Keratinocyte (primary cell): ENCODE data around the gene LAMP1. TPM values are rescaled to one million over a fixed set of nuclear protein-coding genes. Genes with fewer than 3 reads are reported as not detected.
"Not testable (repeated sequence)": the region's sequence is repeated elsewhere in the genome, so short reads cannot be mapped to it uniquely, and the experiment has no call there.

Experiments used
- DNase-seq: peaks from one replicate; pipeline ENCODE4 v3.0.0-alpha.2; 2011; ENCODE audit warnings: low read depth, missing footprints, low spot score
- FAIRE-seq: peaks from 2 replicates; lab custom pipeline; 2011; peaks lifted over from hg19 to GRCh38; lab: Jason Lieb, UNC
- H2AFZ ChIP-seq: 2 replicates; pipeline ENCODE4 v1.6.0; 2012; ENCODE audit warnings: low read length, control low read depth, inconsistent platforms; ENCODE audit not compliant: control insufficient read depth
- H3K27ac ChIP-seq: 2 replicates; pipeline ENCODE4 v1.5.1; 2011; ENCODE audit warnings: low read length; ENCODE audit not compliant: control insufficient read depth, insufficient read depth
- H3K27me3 ChIP-seq: 3 replicates; pipeline ENCODE4 v1.6.0; 2011; ENCODE audit warnings: low read length; ENCODE audit not compliant: control insufficient read depth, insufficient read depth; ENCODE audit errors: extremely low read depth
- H3K36me3 ChIP-seq, 2 experiments: 2 replicates in 1 of 2; 3 replicates in 1 of 2; pipeline ENCODE4 v1.5.1; 2011; ENCODE audit warnings: low read length in 2 of 2, mild to moderate bottlenecking in 1 of 2; ENCODE audit not compliant: control insufficient read depth in 2 of 2, insufficient read depth in 2 of 2; ENCODE audit errors: extremely low read depth in 1 of 2
- H3K4me1 ChIP-seq: 3 replicates; pipeline ENCODE4 v1.5.1; 2011; ENCODE audit warnings: low read length; ENCODE audit not compliant: control insufficient read depth, insufficient read depth; ENCODE audit errors: extremely low read depth
- H3K4me2 ChIP-seq: 3 replicates; pipeline ENCODE4 v1.6.0; 2011; ENCODE audit warnings: low read depth, low read length; ENCODE audit not compliant: control insufficient read depth, insufficient read depth; ENCODE audit errors: extremely low read depth
- H3K4me3 ChIP-seq, 3 experiments: fragments of 200-600 bp in 1 of 3; sonication (generic) in 1 of 3; 2 replicates in 2 of 3; 3 replicates in 1 of 3; pipeline ENCODE4 v1.5.1; 2011 to 2016; ENCODE audit warnings: low read length in 3 of 3, mild to moderate bottlenecking in 3 of 3, control low read depth in 2 of 3, inconsistent platforms in 1 of 3, low read depth in 1 of 3, mixed read lengths in 1 of 3, mixed run types in 1 of 3, moderate library complexity in 1 of 3; ENCODE audit not compliant: control insufficient read depth in 2 of 3, insufficient read depth in 2 of 3; ENCODE audit errors: extremely low read depth in 1 of 3
- H3K79me2 ChIP-seq: 2 replicates; pipeline ENCODE4 v1.6.0; 2012; ENCODE audit warnings: low read length; ENCODE audit not compliant: control insufficient read depth, insufficient read depth
- H3K9ac ChIP-seq: 3 replicates; pipeline ENCODE4 v1.6.0; 2011; ENCODE audit warnings: low read length; ENCODE audit not compliant: control insufficient read depth, insufficient read depth; ENCODE audit errors: extremely low read depth
- H3K9me1 ChIP-seq: 3 replicates; pipeline ENCODE4 v1.6.0; 2011; ENCODE audit warnings: low read length; ENCODE audit not compliant: control insufficient read depth, insufficient read depth; ENCODE audit errors: extremely low read depth
- H3K9me3 ChIP-seq: 2 replicates; pipeline ENCODE4 v1.5.1; 2012; ENCODE audit warnings: low read depth, low read length; ENCODE audit not compliant: control insufficient read depth
- H4K20me1 ChIP-seq: 3 replicates; pipeline ENCODE4 v1.6.0; 2011; ENCODE audit warnings: low read length; ENCODE audit not compliant: control insufficient read depth, insufficient read depth; ENCODE audit errors: extremely low read depth
- CTCF ChIP-seq, 3 experiments: IDR thresholded peaks in 1 of 3; conservative IDR thresholded peaks in 1 of 3; optimal IDR thresholded peaks in 1 of 3; 2 replicates in 2 of 3; 3 replicates in 1 of 3; pipeline versions ENCODE3 to v1.5.1; 2011; ENCODE audit warnings: low read length in 3 of 3, mild to moderate bottlenecking in 3 of 3, moderate library complexity in 2 of 3, control low read depth in 1 of 3, inconsistent platforms in 1 of 3; ENCODE audit not compliant: insufficient read depth in 2 of 3; ENCODE audit errors: extremely low read depth in 1 of 3
- EZH2 ChIP-seq: IDR thresholded peaks from one replicate; pipeline ENCODE4 v1.6.1; 2012; ENCODE audit warnings: inconsistent platforms, mild to moderate bottlenecking, low read length, moderate library complexity
- dilution Hi-C: fragments of 300-500 bp; cut with MboI; formaldehyde crosslinking; loops from one replicate; pipeline ENCODE4 v1.7.0; 2020; ENCODE audit warnings: low sequenced_read_pairs; ENCODE audit not compliant: extremely low pct_ligation_motif_present
- polyA plus RNA-seq, 5 experiments: library from polyadenylated mRNA; depleted of rRNA in 3 of 5; stranded (reverse) in 3 of 5; stranded (forward) in 1 of 5; unstranded in 1 of 5; fragments of >200 nt; gene quantifications; 1 replicate in 1 of 5; 2 replicates in 3 of 5; 3 replicates in 1 of 5; pipeline versions ENCODE4 v1.2.1 to v1.2.3, GENCODE V29; 2011 to 2012; ENCODE audit warnings: missing spikeins in 2 of 5, low read depth in 1 of 5, low replicate concordance in 1 of 5

Gene LAMP1
- polyA plus RNA-seq, 1 donor (not counting 4 experiments of a cell fraction or from before 2014, with no cell fraction given), result 202 TPM

DNA sequence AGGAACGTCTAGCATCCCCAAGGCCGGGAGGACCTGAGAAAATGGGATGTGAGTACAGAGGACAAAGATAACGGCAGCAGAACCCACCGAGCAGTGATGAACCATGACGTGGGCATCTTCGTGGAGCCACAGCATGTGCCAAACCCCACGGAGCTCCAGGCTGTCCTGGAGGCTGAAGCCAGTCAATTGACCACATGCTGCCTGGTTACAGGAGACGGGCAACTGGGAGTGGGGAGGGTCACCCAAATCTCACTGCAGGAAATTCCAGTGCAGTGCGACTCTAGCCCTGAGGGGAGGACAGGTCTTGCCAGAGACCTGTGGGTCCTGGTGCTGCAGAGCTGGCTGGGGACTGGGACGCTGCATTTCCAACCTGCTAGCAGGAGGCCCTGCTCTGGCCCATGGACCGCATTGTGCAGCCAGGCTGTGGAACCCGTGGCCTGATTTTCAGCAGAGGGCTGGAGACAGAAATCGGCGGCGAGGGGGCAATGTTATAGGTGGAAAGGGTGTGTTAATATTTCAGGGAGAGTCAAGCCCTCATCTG lies 70.1 kb downstream of the LAMP1 start:
- Histone ChIP-seq H3K9me1 (no peaks in the 10 kb centered on the region), H3K4me3 (no peak overlapping the region), H3K9me3 (no peaks in the 10 kb centered on the region), H3K4me1 (peaks cover 6% of the 10 kb centered on the region), H2AFZ (no peak overlapping the region), H3K79me2 (no peaks in the 10 kb centered on the region), H3K27me3 (no peaks in the 10 kb centered on the region), H3K27ac (no peak overlapping the region), H3K36me3 (no peaks in the 10 kb centered on the region), H3K4me2 (no peak overlapping the region), H3K9ac (no peak overlapping the region), H4K20me1 (no peaks in the 10 kb centered on the region)
- DNase-seq (no peak), FAIRE-seq (no peak)
- no peak for TF ChIP-seq CTCF (optimal IDR thresholded peaks at IDR 0.05 in 1 of 3, IDR thresholded peaks at IDR 0.05 in 1 of 3, conservative IDR thresholded peaks at IDR 0.05 in 1 of 3; ENCODE audit: extremely low read depth in 1 of 3, insufficient read depth in 2 of 3, low read length in 3 of 3)
- TF ChIP-seq EZH2, result no peak
- dilution Hi-C loops, result no loop called here

GRCh38 chr13:113367771-113368170 lies 70.7 kb downstream of the LAMP1 start:
- no peak for FAIRE-seq
- dilution Hi-C loops, result no loop called here

DNA sequence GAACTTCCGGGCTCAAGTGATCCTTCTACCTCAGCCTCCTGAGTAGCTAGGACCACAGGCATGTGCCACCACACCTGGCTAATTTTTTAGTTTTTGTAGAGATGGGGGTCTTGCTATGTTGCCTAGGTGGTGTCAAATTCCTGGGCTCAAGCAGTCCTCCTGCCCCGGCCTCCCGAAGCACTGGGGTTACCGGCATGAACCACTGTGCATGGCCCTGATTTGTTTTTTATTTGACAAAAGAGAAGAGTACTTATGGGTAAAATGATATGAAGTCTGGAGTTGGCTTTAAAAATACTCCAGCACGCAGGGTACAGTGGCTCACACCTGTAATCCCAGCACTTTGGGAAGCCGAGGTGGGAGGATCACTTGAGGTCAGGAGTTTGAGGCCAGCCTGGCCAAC lies 71.3 kb downstream of the LAMP1 start:
- H3K9ac ChIP-seq, H2AFZ ChIP-seq, DNase-seq, H3K4me1 ChIP-seq, H3K9me1 ChIP-seq, H3K79me2 ChIP-seq, H3K27me3 ChIP-seq, H3K4me2 ChIP-seq, H4K20me1 ChIP-seq, FAIRE-seq, dilution Hi-C loops, H3K27ac ChIP-seq, H3K9me3 ChIP-seq, H3K36me3 ChIP-seq, H3K4me3 ChIP-seq: not testable (repeated sequence)

More at GRCh38 chr13:113367771-113368170, 70.7 kb downstream of the LAMP1 start:
- H3K36me3 ChIP-seq, result no peaks in the 10 kb centered on the region
- TF ChIP-seq CTCF (optimal IDR thresholded peaks at IDR 0.05 in 1 of 3, IDR thresholded peaks at IDR 0.05 in 1 of 3, conservative IDR thresholded peaks at IDR 0.05 in 1 of 3; ENCODE audit: extremely low read depth in 1 of 3, insufficient read depth in 2 of 3, low read length in 3 of 3), result no peak
- no peak for TF ChIP-seq EZH2
- H3K4me3 ChIP-seq, result no peak overlapping the region
- no peak overlapping the region for H3K27ac ChIP-seq
- DNase-seq, result no peak
- no peaks in the 10 kb centered on the region for H3K9me1 ChIP-seq
- no peaks in the 10 kb centered on the region for H3K79me2 ChIP-seq
- no peak overlapping the region for H3K4me2 ChIP-seq
- no peaks in the 10 kb centered on the region for H4K20me1 ChIP-seq
- no peaks in the 10 kb centered on the region for H3K9me3 ChIP-seq
- H3K27me3 ChIP-seq, result no peaks in the 10 kb centered on the region
- H3K9ac ChIP-seq, result no peak overlapping the region
- H3K4me1 ChIP-seq, result peaks cover 3% of the 10 kb centered on the region
- H2AFZ ChIP-seq, result no peak overlapping the region
